Fibroblast of skin of left biceps (primary cell): Measurements from ENCODE around the gene SLC2A11.
"Not testable (repeated sequence)": the region's sequence is repeated elsewhere in the genome, so short reads cannot be mapped to it uniquely, and the experiment has no call there.

Experiments
- DNase-seq, 2 experiments: peaks; one replicate each; pipeline ENCODE4 v3.0.0-alpha.2; 2013; ENCODE audit warnings: low read depth in 2 of 2

The SLC2A11 gene

DNA sequence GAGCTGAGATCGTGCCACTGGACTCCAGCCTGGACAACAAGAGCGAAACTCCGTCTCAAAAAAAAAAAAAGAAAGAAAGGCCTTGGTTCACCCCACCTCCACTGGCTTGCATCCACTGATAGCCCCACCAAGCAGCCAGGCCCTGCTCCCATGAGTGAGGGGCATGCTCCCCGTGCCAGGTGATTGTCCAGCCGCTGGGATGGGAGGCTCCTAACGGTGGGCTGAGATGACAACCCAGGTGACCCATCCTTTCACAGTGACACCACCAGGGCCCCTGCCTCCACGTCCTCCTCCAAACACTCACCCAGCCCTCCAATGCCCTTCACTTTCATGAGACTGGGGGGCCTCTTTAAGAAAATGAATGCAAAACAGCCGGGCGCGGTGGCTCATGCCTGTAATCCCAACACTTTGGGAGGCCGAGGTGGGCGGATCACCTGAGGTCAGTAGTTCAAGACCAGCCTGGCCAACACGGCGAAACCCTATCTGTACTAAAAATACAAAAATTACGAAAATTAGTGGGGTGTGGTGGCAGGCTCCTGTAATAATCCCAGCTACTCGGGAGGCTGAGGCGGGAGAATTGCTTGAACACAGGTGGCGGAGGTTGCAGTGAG is 10.3 kb upstream of the SLC2A11 start:
- DNase-seq: no peak

DNA sequence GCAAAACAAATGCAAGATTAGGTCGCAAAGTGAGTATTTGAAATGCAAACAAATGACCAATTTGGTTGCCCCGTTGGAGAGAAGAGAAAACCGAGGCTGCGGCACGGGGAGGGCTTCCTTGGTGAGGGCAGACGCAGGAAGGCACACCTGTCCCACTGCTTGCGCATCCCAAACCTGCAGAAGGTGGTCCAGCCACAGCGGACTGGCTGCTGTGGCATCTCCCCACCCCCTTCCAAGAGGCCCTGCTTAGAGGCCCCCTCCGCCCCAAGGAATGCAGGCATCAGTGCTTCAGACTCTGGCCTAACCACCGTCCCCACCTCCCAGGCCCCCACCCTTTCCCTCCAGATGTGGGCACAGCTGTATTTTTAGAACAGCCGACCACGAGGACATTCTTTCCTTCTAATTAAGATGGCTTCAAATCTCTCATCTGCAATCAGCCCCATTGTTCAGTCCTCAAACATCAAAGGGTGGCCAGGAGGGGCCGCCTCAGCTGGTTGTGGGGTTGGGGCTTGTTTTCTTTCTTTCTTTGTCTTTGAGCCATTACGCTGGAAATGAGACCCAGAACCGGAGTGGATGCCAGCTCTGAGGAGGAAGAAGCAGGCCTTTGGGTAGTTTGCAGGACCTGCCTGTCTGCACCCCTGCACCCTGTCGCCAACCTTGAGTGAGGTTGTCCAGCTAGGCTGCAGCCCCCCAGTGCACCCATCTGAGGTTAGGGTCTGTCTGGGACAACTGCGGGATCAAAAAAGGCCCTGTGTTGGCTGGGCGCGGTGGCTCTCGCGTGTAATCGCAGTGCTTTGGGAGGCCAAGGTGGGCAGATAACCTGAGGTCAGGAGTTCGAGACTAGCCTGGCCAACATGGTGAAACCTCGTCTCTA is 9.4 kb upstream of the SLC2A11 start:
- DNase-seq: no peak

DNA sequence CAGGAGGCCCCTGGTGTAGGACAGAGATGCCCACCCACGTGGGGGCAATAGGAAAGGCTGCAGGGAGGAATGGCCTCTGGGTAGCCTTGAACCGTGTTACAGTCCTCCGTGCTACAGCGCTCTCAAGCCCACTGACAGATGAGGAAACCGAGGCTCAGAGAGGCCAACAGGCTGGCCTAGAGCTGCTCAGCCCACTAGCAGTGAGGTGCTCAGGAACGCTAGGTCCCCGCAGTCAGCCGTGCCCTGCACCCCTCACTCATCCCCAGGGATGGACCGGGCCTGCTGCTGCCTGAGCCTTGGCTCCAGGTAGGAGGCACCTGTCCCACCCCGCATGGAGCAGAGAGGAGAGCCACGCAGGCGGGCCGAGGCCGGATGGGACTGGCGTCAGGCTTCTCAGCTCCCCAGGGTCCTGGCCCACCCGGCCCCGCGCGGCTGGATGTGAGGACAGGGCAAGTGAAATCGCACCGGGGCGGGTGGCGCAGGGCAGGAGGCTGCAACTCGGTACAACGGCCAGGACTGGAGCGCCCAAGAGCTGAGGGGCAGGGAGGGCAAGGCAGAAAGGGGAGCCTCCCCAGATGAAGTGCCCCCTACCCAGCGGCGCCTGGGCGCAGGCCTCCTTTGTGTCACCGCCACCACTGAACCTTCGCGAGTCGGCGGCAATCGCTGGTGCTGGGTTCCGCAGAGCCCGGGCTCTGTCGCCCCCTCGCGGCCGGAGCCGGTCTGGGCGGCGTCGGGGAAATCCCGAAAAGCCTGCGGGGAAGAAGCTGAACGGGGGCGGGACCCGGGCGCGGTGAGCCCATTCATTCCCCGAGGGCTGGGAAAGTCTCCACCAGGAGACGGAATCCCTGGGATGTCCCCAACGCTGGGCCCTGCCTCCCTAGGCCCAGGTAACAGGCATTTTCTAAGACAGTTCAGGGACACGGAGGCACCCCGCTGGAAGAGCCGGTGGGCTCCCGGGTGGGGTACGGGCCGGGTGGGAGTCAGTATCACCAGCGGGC is 8.4 kb upstream of the SLC2A11 start:
- DNase-seq: no peak

DNA sequence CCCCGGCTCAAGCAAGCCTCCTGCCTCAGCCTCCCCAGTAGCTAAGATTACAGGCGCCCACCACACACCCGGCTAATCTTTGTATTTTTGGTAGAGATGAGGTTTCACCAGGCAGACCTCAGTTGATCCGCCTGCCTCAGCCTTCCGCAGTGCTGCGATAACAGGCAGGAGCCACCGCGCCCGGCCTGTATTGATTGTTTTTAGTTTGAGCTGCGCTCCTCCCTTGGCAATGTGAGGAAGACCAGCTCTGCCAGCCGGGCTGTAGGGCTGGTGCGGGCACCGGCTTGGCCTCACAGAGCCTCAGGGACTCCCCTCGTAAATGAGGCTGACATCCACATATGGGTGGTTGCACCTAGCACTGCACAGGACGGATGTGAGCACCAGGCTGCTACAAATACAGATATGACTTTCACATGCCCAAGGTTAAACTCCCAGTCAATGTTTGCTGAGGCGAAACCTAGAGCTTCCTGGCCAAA is 7.5 kb upstream of the SLC2A11 start:
- no peak for DNase-seq

DNA sequence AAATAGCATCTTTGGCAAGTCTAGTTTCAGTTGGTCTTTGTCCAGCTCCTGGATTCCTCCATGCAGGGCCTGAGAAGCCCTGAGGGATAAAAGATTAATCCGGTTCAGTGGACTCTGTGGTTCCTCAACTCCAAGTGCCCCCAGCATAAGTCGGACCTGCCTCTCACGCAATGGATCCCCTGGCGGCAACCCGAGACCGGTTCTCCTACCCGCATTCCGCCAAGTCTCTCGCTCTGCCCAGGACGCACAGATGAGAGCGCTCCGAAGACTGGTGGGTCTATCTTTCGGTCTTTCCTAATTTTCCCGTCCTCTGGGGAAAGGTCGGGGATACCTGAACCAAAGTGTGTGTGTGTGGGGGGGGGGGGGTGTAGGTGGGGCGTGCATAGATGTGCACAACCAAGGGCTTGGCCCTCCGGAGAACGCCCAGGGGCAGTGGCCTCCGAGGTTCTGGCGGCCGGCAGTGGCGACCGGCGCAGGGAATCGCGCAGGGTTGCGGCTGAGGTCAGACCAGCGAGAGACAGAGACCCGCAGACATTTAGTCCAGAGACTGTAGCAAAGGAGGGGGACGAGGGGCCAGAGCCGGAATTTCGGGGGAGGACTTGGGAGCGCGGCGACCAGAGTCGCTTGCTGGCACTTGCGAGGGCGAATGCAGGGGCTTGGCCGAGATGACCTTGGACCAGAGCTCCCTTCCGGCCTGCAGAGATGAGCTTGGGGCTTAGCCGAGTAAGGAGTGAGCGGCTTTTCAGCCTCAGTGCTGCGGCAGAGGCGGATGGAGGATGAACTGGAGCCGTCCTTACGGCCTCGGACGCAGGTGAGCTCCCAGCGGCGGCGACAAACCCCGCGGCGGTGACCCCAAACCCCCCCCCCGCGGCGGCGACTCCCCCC is 712 bp upstream of the SLC2A11 start:
- DNase-seq: no peak

DNA sequence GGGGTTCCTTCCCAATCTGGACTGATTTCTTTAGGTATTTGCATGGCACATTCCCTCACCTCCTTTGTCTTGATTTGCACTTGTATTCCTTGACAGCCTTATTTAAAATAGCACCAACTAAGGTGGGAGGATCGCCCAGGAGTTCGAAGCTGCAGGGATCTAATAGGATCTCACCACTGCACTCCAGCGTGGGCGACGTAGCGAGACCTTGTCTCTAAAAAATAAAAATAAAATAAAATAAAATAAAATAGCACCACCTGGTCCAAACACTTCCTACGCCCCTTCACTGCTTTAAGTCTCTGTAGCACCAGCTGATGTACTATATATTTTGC is 775 bp downstream of the SLC2A11 start:
- no peak for DNase-seq

DNA sequence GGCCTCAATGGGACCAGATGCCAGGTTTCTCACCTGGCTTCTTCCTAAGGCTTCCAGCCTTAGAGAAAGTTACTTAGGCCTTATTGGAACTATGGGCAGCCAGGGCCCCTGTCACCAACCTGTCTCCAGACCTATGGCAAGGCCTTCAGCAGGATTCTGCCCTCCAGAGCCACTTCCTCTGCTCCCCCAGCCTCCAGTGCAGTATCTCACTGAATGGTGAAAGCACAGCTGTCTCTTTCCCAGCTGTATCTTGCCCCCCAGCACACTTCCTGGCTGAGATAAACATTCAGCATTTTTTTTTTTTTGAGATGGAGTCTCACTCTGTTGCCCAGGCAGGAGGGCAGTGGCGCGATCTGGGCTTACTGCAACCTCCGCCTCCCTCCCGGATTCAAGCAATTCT is 1.5 kb downstream of the SLC2A11 start:
- DNase-seq: no peak

DNA sequence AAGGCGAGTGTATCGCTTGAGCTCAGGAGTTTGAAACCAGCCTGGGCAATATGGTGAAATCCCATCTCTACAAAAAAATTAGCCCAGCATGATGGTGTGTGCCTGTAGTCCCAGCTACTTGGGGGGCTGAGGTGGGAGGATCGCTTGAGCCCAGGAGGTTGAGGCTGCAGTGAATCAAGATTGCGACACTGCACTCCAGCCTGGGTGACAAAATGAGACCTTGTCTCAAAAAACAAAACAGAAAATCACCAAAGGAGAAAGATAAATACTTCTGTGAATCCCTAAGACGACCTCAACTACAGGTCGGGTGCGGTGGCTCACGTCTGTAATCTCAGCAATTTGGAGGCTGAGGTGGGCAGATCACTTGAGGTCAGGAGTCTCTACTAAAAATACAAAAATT is 2.5 kb downstream of the SLC2A11 start:
- DNase-seq: not testable (repeated sequence)

DNA sequence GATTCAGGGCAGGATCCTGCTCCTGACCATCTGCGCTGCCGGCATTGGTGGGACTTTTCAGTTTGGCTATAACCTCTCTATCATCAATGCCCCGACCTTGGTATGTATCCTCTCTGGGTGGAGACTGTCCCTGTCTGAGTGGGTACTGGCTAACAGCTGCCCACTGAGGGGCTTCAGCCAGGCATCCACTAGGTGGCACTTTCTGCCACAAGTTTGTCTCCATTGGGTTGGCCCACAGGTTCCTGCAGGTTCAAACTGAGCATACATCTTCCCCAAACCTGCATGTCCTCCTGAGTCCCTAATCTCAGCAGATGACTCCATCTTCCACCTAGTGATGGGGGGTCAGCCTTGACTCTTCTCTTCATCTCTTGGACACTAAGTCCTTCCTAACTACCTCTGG is 4.4 kb downstream of the SLC2A11 start:
- DNase-seq: no peak

DNA sequence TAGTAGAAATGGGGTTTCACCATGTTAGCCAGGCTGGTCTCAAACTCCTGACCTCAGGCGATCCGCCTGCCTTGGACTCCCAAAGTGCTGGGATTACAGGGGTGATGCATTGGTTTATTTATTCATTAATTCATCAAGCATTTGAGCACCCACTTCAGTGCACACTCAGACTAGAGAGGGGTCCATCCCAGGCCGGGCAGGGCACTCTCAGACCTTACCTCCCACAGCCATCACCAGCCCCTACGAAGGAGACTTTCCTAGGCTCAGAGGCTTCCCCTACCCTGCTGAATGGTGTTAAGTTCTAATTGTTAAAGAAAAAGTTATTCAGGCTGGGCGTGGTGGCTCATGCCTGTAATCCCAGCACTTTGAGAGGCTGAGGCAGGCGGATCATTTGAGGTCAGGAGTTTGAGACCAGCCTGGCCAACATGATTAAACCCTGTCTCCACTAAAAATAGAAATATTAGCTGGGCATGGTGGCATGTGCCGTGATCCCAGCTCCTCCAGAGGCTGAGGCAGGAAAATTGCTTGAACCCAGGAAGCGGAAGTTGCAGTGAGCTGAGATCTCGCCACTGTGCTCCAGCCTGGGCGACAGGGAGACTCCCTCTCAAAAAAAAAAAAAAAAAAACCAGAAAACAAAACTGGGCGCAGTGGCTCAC is 7.0 kb downstream of the SLC2A11 start:
- DNase-seq: not testable (repeated sequence)

DNA sequence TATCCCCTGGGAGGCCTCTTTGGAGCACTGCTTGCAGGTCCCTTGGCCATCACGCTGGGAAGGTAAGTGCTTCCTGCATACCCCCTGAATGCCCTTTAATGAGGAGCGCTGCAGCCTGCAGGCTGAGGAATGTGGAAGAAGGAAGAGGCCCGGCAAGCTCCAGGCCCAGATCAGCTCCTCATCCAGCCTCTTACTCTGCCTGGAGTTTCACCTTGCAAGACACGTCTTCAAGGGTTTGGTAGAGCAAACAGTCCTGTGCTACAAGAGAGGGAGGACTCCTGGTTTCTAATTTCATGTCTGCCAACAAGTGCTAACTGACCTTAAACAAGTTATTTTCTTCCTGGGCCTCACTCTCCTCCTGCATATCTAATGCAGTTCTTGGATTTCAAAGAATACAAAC is 10.9 kb downstream of the SLC2A11 start:
- no peak for DNase-seq

DNA sequence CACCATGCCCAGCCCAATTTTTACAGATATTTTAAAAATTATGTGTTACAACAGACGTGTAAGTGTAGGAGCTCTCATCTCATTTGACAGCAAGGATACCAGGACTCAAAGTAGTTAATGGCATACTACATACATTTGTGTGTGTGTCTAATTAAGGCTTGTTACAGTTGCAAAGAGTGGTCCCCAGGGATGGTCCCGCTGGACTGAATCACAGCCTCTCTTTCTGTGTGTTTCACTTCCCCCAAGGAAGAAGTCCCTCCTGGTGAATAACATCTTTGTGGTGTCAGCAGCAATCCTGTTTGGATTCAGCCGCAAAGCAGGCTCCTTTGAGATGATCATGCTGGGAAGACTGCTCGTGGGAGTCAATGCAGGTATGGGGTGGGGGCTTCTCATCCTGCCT is 17.2 kb downstream of the SLC2A11 start:
- DNase-seq: no peak

DNA sequence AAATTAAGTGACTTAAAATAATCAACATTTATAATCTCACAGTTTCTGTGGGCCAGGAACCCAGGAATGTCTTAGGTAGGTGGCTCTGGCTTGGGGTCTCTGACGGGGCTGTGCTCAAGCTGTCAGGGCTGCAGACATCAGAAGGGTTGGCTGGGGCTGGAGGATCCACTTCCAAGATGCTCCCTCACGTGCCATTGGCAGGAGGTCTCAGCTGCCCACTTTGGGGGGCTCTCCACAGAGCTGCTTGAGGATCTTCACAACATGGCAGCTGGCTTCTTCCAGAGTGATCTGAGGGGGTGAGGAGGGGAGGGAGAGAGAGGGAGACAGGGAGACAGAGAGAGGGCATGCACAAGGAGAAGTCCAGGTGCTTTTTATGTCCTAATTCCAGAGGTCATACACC is 18.1 kb downstream of the SLC2A11 start:
- DNase-seq: no peak

DNA sequence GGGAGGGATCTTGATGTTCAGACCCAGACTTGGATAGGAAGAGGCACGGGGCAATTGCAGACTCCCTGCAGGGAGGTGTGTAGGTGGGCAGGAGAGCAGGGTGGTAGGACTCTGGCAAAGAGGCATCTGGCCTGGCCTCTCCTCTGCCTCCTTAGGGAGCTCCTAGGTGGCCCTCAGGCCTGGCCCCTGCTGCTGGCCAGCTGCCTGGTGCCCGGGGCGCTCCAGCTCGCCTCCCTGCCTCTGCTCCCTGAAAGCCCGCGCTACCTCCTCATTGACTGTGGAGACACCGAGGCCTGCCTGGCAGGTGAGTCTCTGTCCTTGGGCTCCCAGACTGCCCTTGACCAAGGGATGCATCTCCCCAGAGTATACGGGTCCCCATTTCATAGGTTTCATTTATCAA is 19.9 kb downstream of the SLC2A11 start:
- no peak for DNase-seq

DNA sequence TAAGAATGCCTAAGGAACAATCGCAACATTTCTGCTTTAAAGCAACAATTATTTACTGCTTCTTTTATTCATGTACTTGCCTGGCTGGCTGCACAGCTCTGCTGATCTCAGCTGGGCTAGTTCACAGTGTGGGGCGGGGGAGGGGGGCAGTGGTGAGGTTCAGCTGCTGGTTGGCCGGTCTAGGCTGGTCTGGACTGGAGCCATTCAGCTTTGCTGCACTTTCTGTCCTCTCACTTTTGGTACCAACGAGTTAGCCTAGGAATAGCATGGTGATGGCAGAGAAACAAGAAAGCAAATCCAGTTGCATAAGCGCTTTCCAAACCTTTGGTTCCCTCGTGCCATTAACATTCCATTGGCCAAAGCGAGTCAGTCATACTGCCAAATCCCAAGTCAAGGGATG is 20.5 kb downstream of the SLC2A11 start:
- DNase-seq: no peak

DNA sequence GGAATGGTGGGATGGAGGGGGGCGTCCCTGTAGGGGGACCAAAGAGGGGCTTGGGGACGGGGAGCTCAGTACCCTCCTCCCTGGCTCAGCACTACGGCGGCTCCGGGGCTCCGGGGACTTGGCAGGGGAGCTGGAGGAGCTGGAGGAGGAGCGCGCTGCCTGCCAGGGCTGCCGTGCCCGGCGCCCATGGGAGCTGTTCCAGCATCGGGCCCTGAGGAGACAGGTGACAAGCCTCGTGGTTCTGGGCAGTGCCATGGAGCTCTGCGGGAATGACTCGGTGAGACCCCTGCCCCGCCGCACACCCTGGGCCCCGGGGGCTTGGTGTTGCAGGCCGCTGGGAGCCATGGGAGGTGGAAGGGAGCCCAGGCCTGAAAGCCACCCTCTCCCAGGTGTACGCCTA is 24.7 kb downstream of the SLC2A11 start:
- DNase-seq: no peak

DNA sequence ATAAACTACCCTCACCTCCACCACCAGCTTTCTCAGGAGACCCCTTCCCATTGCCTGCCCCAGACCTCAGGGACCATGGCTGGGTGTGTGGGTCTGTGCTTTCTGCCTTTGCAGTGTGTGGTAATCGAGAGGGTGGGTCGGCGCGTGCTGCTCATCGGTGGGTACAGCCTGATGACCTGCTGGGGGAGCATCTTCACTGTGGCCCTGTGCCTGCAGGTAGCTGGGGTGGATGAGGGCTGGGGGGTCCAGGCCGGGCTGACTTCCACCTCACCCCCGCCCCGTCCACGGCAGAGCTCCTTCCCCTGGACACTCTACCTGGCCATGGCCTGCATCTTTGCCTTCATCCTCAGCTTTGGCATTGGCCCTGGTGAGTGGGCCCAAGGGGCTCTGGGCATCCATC is 26.0 kb downstream of the SLC2A11 start:
- DNase-seq: no peak

DNA sequence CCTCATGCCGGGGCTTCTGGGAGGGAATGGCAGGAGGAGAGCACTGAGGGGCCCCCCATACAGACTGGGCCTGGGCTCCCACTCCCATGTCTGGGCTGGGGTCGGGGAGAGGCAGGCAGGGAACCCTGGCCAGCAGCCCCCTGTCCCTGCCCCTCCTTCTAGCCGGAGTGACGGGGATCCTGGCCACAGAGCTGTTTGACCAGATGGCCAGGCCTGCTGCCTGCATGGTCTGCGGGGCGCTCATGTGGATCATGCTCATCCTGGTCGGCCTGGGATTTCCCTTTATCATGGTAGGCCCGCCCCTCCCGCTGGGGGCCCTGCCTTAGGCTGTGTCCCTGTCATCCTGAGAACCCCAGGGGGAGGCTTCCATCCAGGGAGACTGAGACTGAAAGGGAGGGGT is 26.5 kb downstream of the SLC2A11 start:
- DNase-seq: no peak

DNA sequence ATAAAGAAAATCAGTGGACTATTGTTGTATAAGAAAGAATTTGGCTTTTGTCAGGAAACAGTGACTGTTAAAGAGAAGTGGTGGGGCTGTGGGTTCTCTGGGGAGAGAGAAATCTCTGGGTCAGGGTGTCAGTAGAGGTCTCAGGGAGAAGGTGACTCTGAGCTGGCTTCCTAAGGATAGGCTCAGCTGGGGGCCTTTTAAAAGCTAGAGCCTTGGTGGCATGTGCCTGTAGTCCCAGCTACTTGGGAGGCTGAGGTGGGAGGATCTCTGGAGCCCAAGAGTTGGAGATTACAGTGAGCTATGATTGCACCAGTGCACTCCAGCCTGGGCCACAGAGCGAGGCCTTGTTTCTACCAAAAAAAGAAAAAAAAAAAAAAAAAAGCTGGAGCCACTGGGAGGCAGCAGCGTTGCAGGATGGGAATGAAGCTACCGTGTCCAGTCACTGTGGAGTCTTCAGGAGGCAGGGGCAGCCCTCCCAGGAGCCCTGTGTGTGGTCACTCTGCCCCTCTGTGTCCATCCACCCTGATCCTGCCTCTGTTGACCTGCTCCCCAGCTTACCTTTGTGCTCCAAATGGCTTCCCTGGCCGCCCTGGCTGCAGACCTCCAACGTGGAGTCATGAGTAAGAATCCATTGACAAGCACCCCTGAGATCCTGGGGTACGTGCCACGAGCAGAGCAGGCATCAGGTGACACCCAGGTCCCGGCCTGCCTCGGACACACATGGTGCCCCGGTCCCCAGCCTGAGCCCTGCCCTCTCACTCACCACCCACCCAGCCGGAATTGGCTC is 31.1 kb downstream of the SLC2A11 start:
- DNase-seq: no peak

DNA sequence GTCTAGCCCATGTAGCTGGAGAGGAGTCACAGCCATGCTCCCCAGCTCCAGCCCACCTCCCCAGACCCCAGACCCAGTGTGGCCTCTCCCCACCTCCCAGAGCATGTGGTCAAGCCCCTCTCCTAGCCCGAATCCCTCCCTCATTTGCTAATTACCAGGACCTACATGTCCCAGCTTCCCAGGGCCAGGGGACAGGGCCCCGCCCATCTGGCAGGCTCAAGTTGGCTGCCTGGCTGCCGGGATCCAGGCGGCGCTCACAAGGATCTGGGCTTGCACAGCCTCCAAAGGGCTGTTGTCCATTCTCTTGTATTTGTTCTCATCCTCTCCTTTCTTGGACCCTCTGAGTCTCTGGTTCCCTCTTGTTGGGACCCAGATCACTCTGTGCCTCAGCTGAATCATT is 31.9 kb downstream of the SLC2A11 start:
- DNase-seq: no peak
